OCI-LY7 (cell line): Measurements from ENCODE around the gene CENPX.

Source experiments
- EZH2phosphoT487 ChIP-seq: fragments of 200-600 bp; sonication (generic); IDR thresholded peaks from 2 replicates; pipeline ENCODE4 v1.6.1; 2018; ENCODE audit warnings: low read depth, borderline replicate concordance, mild to moderate bottlenecking, mixed run types, antibody characterized with exemption, low read length, moderate library complexity, mixed read lengths
- TF ChIP-seq, protein P1 (sequence below): fragments of 200-600 bp; sonication (generic); conservative IDR thresholded peaks from 2 replicates; pipeline ENCODE4 v1.5.1; 2014; ENCODE audit warnings: mild to moderate bottlenecking, antibody characterized with exemption, low read length, moderate library complexity, mixed read lengths

DNA sequence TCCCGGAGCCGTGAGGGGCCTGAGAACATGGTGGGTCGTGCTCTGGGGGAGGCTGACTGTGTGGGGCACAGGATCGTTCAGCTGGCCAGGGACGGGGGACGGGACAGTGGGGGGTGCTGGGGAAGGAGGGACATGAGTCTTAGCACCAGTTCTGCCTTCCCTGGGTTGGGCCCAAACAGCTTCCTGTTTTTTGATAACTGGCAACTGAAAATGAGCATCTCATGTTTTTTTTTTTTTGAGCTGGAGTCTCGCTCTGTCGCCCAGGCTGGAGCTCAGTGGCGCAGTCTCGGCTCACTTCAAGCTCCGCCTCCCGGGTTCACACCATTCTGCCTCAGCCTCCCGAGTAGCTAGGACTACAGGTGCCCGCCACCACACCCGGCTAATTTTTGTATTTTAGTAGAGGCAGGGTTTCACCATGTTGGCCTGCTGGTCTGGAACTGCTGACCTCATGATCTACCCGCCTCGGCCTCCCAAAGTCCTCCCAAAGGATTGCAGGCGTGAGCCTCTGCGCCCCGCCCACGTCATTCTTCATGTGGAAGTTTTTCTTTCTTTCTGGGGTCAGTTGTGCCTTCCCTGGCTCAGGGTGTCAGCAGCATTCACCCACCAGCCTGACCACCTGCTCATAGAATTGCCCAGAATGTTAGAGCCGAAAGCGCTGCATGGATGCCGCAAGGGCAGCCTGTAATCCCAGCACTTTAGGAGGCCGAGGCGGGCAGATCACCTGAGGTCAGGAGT, 38.9 kb downstream of the CENPX start:
- TF ChIP-seq, protein P1, sequence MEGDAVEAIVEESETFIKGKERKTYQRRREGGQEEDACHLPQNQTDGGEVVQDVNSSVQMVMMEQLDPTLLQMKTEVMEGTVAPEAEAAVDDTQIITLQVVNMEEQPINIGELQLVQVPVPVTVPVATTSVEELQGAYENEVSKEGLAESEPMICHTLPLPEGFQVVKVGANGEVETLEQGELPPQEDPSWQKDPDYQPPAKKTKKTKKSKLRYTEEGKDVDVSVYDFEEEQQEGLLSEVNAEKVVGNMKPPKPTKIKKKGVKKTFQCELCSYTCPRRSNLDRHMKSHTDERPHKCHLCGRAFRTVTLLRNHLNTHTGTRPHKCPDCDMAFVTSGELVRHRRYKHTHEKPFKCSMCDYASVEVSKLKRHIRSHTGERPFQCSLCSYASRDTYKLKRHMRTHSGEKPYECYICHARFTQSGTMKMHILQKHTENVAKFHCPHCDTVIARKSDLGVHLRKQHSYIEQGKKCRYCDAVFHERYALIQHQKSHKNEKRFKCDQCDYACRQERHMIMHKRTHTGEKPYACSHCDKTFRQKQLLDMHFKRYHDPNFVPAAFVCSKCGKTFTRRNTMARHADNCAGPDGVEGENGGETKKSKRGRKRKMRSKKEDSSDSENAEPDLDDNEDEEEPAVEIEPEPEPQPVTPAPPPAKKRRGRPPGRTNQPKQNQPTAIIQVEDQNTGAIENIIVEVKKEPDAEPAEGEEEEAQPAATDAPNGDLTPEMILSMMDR = no peak
- no peak for TF ChIP-seq EZH2phosphoT487
